ENCODE measurements around the gene SLC25A15. TPM values are rescaled to one million over a fixed set of nuclear protein-coding genes. Genes with fewer than 3 reads are reported as not detected.
"Not testable (repeated sequence)": the region's sequence is repeated elsewhere in the genome, so short reads cannot be mapped to it uniquely, and the experiment has no call there.

Gene SLC25A15
- total RNA-seq, 1 donor from 2014 or later, result 6.3 TPM

DNA sequence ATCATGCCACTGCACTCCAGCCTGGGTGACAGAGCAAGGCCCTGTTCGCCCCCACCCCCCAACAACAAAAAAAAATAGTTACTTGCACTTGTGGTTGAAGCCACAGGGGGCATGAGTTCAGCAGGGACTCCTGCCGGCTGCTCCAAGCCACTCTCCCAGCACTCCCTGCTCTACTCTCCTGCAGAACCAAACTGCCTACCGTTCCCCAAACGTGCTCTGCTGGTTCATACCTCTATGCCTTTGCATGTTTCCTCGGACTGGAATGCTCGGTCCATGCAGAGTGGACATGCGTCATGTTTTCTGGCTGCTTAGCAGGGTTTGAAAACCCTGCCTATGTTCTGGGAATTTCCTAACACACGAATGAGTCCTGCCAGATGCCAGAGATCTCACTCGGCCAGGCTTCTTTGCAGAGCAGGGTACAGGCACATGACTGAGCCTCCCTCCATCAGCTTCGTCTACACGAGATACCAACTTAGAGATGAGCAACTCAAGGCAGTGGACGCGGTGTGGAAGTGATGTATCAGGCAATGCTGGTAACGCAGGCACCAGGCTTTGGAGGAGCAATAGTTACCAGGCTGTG, 8.5 kb upstream of the SLC25A15 start:
- no peak for DNase-seq (ENCODE audit: low spot score)

GRCh38 chr13:40781717-40782116, 7.7 kb upstream of the SLC25A15 start:
- DNase-seq (ENCODE audit: low spot score), result no peak

DNA sequence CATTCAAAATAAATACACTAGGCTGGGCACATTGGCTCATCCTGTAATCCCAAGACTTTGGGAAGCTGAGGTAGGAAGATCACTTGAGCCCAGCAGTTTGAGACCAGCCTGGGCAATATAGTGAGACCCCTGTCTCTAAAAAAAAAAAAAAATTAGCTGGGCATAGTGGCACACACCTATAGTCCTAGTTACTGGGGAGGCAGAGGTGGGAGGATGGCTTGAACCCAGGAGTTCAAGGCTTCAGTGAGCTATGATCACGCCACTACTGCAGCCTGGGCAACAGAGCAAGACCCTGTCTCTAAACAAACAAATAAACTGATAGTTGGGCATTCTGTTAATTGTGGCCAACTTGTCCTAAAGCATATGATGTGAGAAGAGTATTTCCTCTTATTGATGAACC, 6.4 kb upstream of the SLC25A15 start:
- DNase-seq (ENCODE audit: low spot score), result not testable (repeated sequence)

- DNase-seq (ENCODE audit: low spot score), result no peak
Measured at GRCh38 chr13:40784540-40784939, 4.9 kb upstream of the SLC25A15 start.

- DNase-seq (ENCODE audit: low spot score), result no peak
Measured at GRCh38 chr13:40786568-40786996, 2.8 kb upstream of the SLC25A15 start.

DNA sequence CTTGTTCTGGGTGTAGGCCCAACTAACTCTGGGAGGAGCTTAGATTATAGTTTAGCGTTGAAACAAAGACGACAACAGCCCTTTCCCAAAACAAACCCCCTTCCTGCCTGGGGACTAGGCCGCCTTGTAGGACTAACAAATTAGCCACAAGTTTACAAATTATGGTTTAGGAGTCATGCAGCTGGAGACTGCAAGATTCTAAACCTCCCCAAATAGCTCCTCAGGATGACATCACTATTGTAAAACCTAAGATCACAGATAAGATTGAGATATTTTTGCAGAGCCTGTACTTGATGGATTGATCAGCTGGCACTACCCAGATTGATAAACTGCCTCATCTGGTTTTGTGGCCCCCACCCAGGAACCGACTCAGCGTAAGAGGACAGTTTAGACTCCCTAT, 2.3 kb upstream of the SLC25A15 start:
- no peak for DNase-seq (ENCODE audit: low spot score)

DNA sequence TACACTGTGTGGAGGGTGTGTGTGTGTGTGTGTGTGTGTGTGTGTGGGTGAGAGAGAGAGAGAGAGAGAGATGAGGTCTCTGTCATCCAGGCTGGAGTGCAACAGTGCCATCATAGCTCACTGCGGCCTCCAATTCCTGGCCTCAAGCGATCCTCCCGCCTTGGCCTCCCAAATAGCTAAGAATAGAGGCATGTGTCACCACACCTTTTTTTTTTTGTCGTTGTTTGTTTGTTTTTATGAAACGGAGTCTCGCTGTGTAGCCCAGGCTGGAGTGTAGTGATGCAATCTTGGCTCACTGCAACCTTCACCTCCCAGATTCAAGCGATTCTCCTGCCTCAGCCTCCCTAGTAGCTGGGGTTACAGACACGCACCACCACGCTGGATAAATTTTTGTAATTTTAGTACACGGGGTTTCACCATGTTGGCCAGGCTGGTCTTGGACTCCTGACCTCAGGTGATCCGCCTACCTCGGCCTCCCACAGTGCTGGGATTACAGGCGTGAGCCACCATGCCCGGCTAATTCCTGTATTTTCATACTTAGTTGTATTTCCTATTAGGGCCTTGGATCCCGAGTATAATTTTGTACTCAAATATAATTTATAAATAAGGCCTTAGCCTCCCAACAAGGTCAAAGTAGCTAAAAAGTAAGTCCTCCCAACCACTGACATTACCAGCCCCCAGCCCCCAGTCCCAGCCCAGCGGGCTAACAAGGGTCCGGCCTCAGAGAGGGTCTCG, 704 bp upstream of the SLC25A15 start:
- DNase-seq (ENCODE audit: low spot score), result not testable (repeated sequence)

GRCh38 chr13:40790154-40790616, 774 bp downstream of the SLC25A15 start:
- DNase-seq (ENCODE audit: low spot score), result no peak

- no peak for DNase-seq (ENCODE audit: low spot score)
Measured at GRCh38 chr13:40792284-40793051, 3.1 kb downstream of the SLC25A15 start.

DNA sequence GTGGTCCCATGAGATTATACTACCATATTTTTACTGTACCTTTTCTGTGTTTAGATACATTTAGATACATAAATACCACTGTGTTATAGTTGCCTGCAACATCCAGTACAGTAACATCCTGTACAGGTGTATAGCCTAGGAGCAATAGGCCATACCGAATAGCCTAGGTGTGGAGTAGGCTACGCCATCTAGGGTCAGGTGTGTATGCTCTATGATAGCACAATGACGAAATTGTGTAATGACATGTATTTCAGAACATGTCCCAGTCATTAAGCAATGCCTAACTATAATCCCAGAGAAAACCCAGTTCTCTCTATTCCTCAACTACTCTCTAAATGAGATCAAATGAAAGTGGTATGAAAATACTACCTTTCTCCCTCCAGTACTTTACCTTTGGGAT, 3.9 kb downstream of the SLC25A15 start:
- DNase-seq (ENCODE audit: low spot score), result no peak

GRCh38 chr13:40794414-40795368, 5.3 kb downstream of the SLC25A15 start:
- no peak for DNase-seq (ENCODE audit: low spot score)

- DNase-seq (ENCODE audit: low spot score), result no peak
Measured at GRCh38 chr13:40796649-40797048, 7.2 kb downstream of the SLC25A15 start.

DNA sequence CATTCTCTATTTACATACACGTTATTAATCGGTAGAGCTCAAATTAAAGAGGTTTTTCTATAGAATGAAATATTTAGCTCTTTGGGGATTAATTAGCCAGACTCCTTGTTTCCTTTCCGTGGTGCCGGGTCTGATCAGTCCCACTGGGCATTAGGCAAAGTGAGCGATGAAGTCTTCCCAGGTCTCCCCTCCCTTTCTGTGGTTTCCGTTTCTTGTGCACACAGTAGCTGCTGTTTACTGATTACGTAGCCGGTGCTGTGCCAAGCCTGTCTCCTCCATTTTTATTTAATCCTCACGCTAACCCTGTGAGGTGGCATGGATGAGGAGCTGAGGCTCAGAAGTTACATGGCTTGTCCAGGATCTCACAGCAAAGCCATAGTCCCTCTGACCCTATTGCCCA, 9.0 kb downstream of the SLC25A15 start:
- no peak for DNase-seq (ENCODE audit: low spot score)

GRCh38 chr13:40799508-40799907, 10.1 kb downstream of the SLC25A15 start:
- no peak for DNase-seq (ENCODE audit: low spot score)

DNA sequence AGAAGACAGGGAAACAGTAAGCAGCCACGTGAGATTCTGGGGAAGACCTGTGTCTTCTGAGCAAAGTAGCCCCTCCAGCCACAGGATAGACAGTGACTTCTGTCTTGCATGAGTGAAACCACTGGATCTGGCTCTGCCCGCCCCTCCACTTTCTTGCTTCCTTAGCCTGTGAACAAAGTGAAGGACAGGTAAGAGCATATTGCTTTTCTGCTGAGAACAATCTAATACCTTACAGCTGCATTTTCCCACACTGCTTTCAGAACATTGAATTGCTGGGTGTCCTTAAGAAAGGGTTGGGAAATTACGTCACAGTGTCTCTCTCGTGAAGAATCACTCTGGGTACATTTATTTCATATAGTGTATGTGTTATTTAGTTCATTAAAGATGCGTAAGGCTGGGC, 11.1 kb downstream of the SLC25A15 start:
- DNase-seq (ENCODE audit: low spot score), result no peak

- DNase-seq (ENCODE audit: low spot score), result no peak
Measured at GRCh38 chr13:40801255-40802217, 12.1 kb downstream of the SLC25A15 start.

DNA sequence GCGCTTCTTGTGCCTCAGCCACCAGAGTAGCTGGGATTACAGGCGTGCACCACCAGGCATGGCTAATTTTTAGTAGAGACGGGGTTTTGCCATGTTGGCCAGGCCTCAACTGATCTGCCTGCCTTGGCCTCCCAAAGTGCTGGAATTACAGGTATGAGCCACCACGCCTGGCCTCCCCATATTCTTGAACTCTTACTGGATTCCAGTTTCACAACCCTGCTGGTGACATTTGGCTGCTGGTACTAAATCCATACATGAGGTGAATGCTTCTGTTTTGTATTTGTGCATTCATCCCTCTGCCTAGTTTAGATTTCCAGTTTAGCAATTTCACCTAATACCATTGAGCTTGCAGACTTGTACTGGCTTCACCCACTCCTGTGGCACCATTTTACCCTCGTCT, 13.9 kb downstream of the SLC25A15 start:
- no peak for DNase-seq (ENCODE audit: low spot score)

DNA sequence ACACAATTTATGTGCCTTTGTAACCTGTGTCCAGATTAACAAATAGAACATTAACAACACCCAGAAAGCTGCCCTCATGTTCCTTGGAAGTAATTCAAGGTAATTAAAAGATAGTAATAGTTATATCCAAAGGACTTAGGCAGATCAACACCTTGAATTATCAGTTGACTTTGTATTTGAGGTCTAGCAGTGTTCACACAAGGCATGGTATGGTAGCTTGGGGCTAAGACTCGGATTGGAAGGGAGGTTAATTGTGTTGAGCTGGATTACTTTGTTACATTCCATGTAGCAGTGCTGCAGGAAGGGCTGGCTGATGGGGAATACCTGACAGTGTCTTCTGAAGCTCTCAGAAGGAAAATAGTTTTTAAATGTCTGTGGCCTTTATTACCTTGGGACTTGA, 16.8 kb downstream of the SLC25A15 start:
- DNase-seq (ENCODE audit: low spot score), result no peak

DNA sequence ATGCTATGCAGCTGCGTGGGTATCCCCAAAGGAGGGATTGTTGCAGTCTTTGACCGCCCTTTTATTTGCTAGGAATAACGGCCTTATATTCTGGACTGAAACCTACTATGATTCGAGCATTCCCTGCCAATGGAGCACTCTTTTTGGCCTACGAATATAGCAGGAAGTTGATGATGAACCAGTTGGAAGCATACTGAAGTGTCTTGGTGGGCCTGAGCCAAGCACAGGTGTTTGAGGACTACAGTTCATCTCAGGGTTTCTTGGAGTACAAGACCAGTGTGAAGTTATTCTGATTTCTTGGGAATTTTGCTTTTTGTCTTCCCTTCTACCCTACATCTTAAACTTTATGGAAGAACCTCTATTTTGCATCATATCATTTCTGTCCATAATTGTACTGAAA, 20.1 kb downstream of the SLC25A15 start:
- DNase-seq (ENCODE audit: low spot score), result no peak

DNA sequence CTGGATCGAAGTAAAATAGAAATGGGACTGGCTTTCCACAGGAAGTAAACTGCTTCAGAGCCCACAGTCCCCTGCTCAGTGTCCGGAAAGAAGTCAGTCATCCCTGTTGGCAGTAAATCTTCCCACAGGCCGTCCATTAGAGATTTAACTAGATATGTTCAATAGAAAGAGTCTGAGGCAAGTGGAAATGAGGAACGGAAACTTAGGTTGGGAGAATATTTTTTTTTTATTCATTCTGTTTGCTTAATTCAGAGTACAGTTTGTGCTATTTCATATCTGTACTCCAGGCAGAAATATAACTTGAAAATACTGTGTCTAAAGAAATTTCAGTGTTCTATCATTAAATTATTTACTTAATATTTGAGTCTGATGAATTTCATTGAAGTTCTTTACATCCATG, 22.7 kb downstream of the SLC25A15 start:
- DNase-seq (ENCODE audit: low spot score), result no peak

All from mesenteric fat pad (tissue), 1 donor.